ENCODE measurements around the gene EVX2.

The EVX2 gene

GRCh38 chr2:176080540-176081375 lies 3.0 kb downstream of the EVX2 start:
- no peaks in the 10 kb centered on the region for H3K36me3 ChIP-seq (replicated peaks in 1 of 2; ENCODE audit: control insufficient read depth in 2 of 2, insufficient read depth in 2 of 2, low read length in 2 of 2)
- no peak overlapping the region for H3K9ac ChIP-seq (ENCODE audit: low read depth, low read length, poor library complexity)
- no peak overlapping the region for H3K27ac ChIP-seq (replicated peaks; ENCODE audit: low read length)
- H3K4me3 ChIP-seq (ENCODE audit: low read length in 2 of 2): peak overlapping the region; percentile 29 to 44
- no peak overlapping the region for H2AK5ac ChIP-seq (ENCODE audit: low read depth, low read length)
- peaks cover 0 to 4% of the 10 kb centered on the region in 2 donors for H3K9me3 ChIP-seq (replicated peaks in 1 of 2; ENCODE audit: control insufficient read depth in 2 of 2, insufficient read depth in 1 of 2, low read depth in 1 of 2, low read length in 2 of 2)
- H3K23ac ChIP-seq (ENCODE audit: low read depth, low read length, poor library complexity): peak overlapping the region; percentile 90
- peaks cover 0 to 2% of the 10 kb centered on the region in 2 donors for H3K4me1 ChIP-seq (ENCODE audit: control insufficient read depth in 2 of 2, insufficient read depth in 1 of 2, low read depth in 1 of 2, low read length in 2 of 2)
- no peak overlapping the region for H2BK15ac ChIP-seq (ENCODE audit: low read length)
- H2BK5ac ChIP-seq (ENCODE audit: low read length): no peak overlapping the region
- H3K4me2 ChIP-seq (ENCODE audit: insufficient read depth, low read length, poor library complexity, severe bottlenecking): peak overlapping the region; percentile 69
- H2AFZ ChIP-seq (ENCODE audit: low read length): peak overlapping the region; percentile 90
- no peak overlapping the region for H3K14ac ChIP-seq (ENCODE audit: low read length)
- WGBS, 2 donors (ENCODE audit: extremely low coverage in 2 of 2, insufficient read length in 2 of 2, insufficient replicate concordance in 1 of 2): no CpG with 5 or more reads among the region's 68 CpGs
- H4K8ac ChIP-seq (ENCODE audit: low read depth, low read length): peak overlapping the region; percentile 97
- no peak overlapping the region for H2BK12ac ChIP-seq (ENCODE audit: low read length)
- peak overlapping the region; percentile 71 for H3K18ac ChIP-seq (ENCODE audit: low read length)
- H3K79me1 ChIP-seq (ENCODE audit: low read depth, low read length): no peaks in the 10 kb centered on the region
- peak overlapping the region; percentile 35 for H2BK120ac ChIP-seq (ENCODE audit: low read depth, low read length)
- peaks cover 50 to 98% (median 89%) of the 10 kb centered on the region in 3 experiments for H3K27me3 ChIP-seq (ENCODE audit: control insufficient read depth in 3 of 3, insufficient read depth in 3 of 3, low read depth in 1 of 3, low read length in 3 of 3)
- DNase-seq (ENCODE audit: low spot score): no peak
- no peak overlapping the region for H3K4ac ChIP-seq (ENCODE audit: low read length)
- H4K91ac ChIP-seq (ENCODE audit: low read depth, low read length, poor library complexity): no peak overlapping the region

- Histone ChIP-seq H2BK120ac (ENCODE audit: low read depth, low read length) (no peak overlapping the region), H2BK5ac (ENCODE audit: low read length) (no peak overlapping the region), H3K36me3 (replicated peaks in 1 of 2; ENCODE audit: control insufficient read depth in 2 of 2, insufficient read depth in 2 of 2, low read length in 2 of 2) (no peaks in the 10 kb centered on the region), H3K79me1 (ENCODE audit: low read depth, low read length) (no peaks in the 10 kb centered on the region), H3K4me2 (ENCODE audit: insufficient read depth, low read length, poor library complexity, severe bottlenecking) (peak overlapping the region; percentile 69), H2BK15ac (ENCODE audit: low read length) (no peak overlapping the region), H4K91ac (ENCODE audit: low read depth, low read length, poor library complexity) (no peak overlapping the region), H3K14ac (ENCODE audit: low read length) (no peak overlapping the region), H2BK12ac (ENCODE audit: low read length) (no peak overlapping the region), H3K27me3 (ENCODE audit: control insufficient read depth in 3 of 3, insufficient read depth in 3 of 3, low read depth in 1 of 3, low read length in 3 of 3) (peaks cover 48 to 98% (median 89%) of the 10 kb centered on the region in 3 experiments), H2AFZ (ENCODE audit: low read length) (peak overlapping the region; percentile 90), H4K8ac (ENCODE audit: low read depth, low read length) (peak overlapping the region; percentile 97), H3K23ac (ENCODE audit: low read depth, low read length, poor library complexity) (peak overlapping the region; percentile 90), H2AK5ac (ENCODE audit: low read depth, low read length) (no peak overlapping the region), H3K27ac (replicated peaks; ENCODE audit: low read length) (no peak overlapping the region), H3K9me3 (replicated peaks in 1 of 2; ENCODE audit: control insufficient read depth in 2 of 2, insufficient read depth in 1 of 2, low read depth in 1 of 2, low read length in 2 of 2) (peaks cover 0 to 4% of the 10 kb centered on the region in 2 donors), H3K4ac (ENCODE audit: low read length) (no peak overlapping the region), H3K4me1 (ENCODE audit: control insufficient read depth in 2 of 2, insufficient read depth in 1 of 2, low read depth in 1 of 2, low read length in 2 of 2) (peaks cover 0 to 2% of the 10 kb centered on the region in 2 donors), H3K9ac (ENCODE audit: low read depth, low read length, poor library complexity) (no peak overlapping the region), H3K4me3 (ENCODE audit: low read length in 2 of 2) (peak overlapping the region; percentile 29 to 66), H3K18ac (ENCODE audit: low read length) (peak overlapping the region; percentile 60)
- DNase-seq (ENCODE audit: low spot score): no peak
- no CpG with 5 or more reads among the region's 86 CpGs for WGBS, 2 donors (ENCODE audit: extremely low coverage in 2 of 2, insufficient read length in 2 of 2, insufficient replicate concordance in 1 of 2)
Observed at GRCh38 chr2:176079831-176080539, 3.8 kb downstream of the EVX2 start.

GRCh38 chr2:176079285-176079830 lies 4.4 kb downstream of the EVX2 start:
- Histone ChIP-seq H3K14ac (ENCODE audit: low read length) (no peak overlapping the region), H2BK120ac (ENCODE audit: low read depth, low read length) (no peak overlapping the region), H3K4me1 (ENCODE audit: control insufficient read depth in 2 of 2, insufficient read depth in 1 of 2, low read depth in 1 of 2, low read length in 2 of 2) (peaks cover 0 to 2% of the 10 kb centered on the region in 2 donors), H3K4me3 (ENCODE audit: low read length in 2 of 2) (peak overlapping the region in 1 of 2 donors; percentile 66), H2BK15ac (ENCODE audit: low read length) (no peak overlapping the region), H3K27ac (replicated peaks; ENCODE audit: low read length) (no peak overlapping the region), H3K9me3 (replicated peaks in 1 of 2; ENCODE audit: control insufficient read depth in 2 of 2, insufficient read depth in 1 of 2, low read depth in 1 of 2, low read length in 2 of 2) (peaks cover 0 to 4% of the 10 kb centered on the region in 2 donors), H3K4me2 (ENCODE audit: insufficient read depth, low read length, poor library complexity, severe bottlenecking) (peak overlapping the region; percentile 53), H2BK5ac (ENCODE audit: low read length) (no peak overlapping the region), H3K36me3 (replicated peaks in 1 of 2; ENCODE audit: control insufficient read depth in 2 of 2, insufficient read depth in 2 of 2, low read length in 2 of 2) (no peaks in the 10 kb centered on the region), H3K27me3 (ENCODE audit: control insufficient read depth in 3 of 3, insufficient read depth in 3 of 3, low read depth in 1 of 3, low read length in 3 of 3) (peaks cover 49 to 98% (median 89%) of the 10 kb centered on the region in 3 experiments), H3K23ac (ENCODE audit: low read depth, low read length, poor library complexity) (no peak overlapping the region), H3K18ac (ENCODE audit: low read length) (no peak overlapping the region), H3K79me1 (ENCODE audit: low read depth, low read length) (no peaks in the 10 kb centered on the region), H4K8ac (ENCODE audit: low read depth, low read length) (no peak overlapping the region), H3K9ac (ENCODE audit: low read depth, low read length, poor library complexity) (no peak overlapping the region), H2AFZ (ENCODE audit: low read length) (peak overlapping the region; percentile 66), H3K4ac (ENCODE audit: low read length) (no peak overlapping the region), H2BK12ac (ENCODE audit: low read length) (no peak overlapping the region), H4K91ac (ENCODE audit: low read depth, low read length, poor library complexity) (no peak overlapping the region), H2AK5ac (ENCODE audit: low read depth, low read length) (no peak overlapping the region)
- WGBS, 2 donors (ENCODE audit: extremely low coverage in 2 of 2, insufficient read length in 2 of 2, insufficient replicate concordance in 1 of 2): no CpG with 5 or more reads among the region's 30 CpGs
- DNase-seq (ENCODE audit: low spot score): no peak
